ENCODE data around the gene PDYN. TPM values are rescaled to one million over a fixed set of nuclear protein-coding genes. Genes with fewer than 3 reads are reported as not detected.
"Not testable (repeated sequence)": the region's sequence is repeated elsewhere in the genome, so short reads cannot be mapped to it uniquely, and the experiment has no call there.

The PDYN gene
- total RNA-seq = not detected
- polyA plus RNA-seq = not detected

- Histone ChIP-seq H3K9me3 (no peaks in the 10 kb centered on the region), H3K4me3 (no peak within 1 kb of the TSS), H3K36me3 (no peaks in the 10 kb centered on the region), H3K4me1 (no peaks in the 10 kb centered on the region), H3K27me3 (no peaks in the 10 kb centered on the region), H3K27ac (no peak within 1 kb of the TSS)
- DNase-seq = no peak
- no peak for FAIRE-seq
- intact Hi-C loops (cut with DNase I) = no loop called here
- TF ChIP-seq CTCF (IDR thresholded peaks at IDR 0.05) = no peak
- ATAC-seq = no peak
- WGBS, 2 donors = 21 to 27% methylated on average over 9 of the region's 9 CpGs
Measured at GRCh38 chr20:1993986-1994385, at the start of gene PDYN. Gene PDYN, minus strand, starts transcription at chr20:1994058. Its CDS starts 10,974 bp downstream, at chr20:1983084.

- Histone ChIP-seq H3K4me1 (no peaks in the 10 kb centered on the region), H3K27me3 (no peaks in the 10 kb centered on the region), H3K27ac (no peak overlapping the region), H3K4me3 (no peak overlapping the region), H3K36me3 (no peaks in the 10 kb centered on the region), H3K9me3 (no peaks in the 10 kb centered on the region)
- 36 to 42% methylated on average over 6 of the region's 6 CpGs for WGBS, 2 donors
- FAIRE-seq = no peak
- no peak for DNase-seq
- no peak for ATAC-seq
- intact Hi-C loops (cut with DNase I) = no loop called here
- TF ChIP-seq CTCF (IDR thresholded peaks at IDR 0.05) = no peak
Measured at GRCh38 chr20:2042400-2042799, 48.5 kb upstream of the PDYN start.

- no peaks in the 10 kb centered on the region for H3K36me3 ChIP-seq
- DNase-seq (no peak), ATAC-seq (no peak), FAIRE-seq (no peak)
- no peaks in the 10 kb centered on the region for H3K4me1 ChIP-seq
- no peak for TF ChIP-seq CTCF (IDR thresholded peaks at IDR 0.05)
- H3K9me3 ChIP-seq = no peaks in the 10 kb centered on the region
- no peak overlapping the region for H3K27ac ChIP-seq
- H3K27me3 ChIP-seq = no peaks in the 10 kb centered on the region
- 13 to 15% methylated on average over 3 of the region's 3 CpGs for WGBS, 2 donors
- intact Hi-C loops (cut with DNase I) = no loop called here
- no peak overlapping the region for H3K4me3 ChIP-seq
Measured at GRCh38 chr20:2038161-2038560, 44.3 kb upstream of the PDYN start.

GRCh38 chr20:2037296-2037914, 43.5 kb upstream of the PDYN start:
- ATAC-seq (no peak), DNase-seq (no peak), FAIRE-seq (no peak)
- Histone ChIP-seq H3K27me3 (no peaks in the 10 kb centered on the region), H3K9me3 (no peaks in the 10 kb centered on the region), H3K27ac (no peak overlapping the region), H3K4me3 (no peak overlapping the region), H3K36me3 (no peaks in the 10 kb centered on the region), H3K4me1 (no peaks in the 10 kb centered on the region)
- WGBS, 2 donors = 51 to 56% methylated on average over 4 of the region's 4 CpGs
- intact Hi-C loops (cut with DNase I) = no loop called here
- TF ChIP-seq CTCF (IDR thresholded peaks at IDR 0.05) = no peak

GRCh38 chr20:2036357-2036756, 42.5 kb upstream of the PDYN start:
- H3K4me1 ChIP-seq; H3K36me3 ChIP-seq; H3K27ac ChIP-seq; H3K4me3 ChIP-seq; ATAC-seq; H3K9me3 ChIP-seq; H3K27me3 ChIP-seq; DNase-seq; intact Hi-C loops (cut with DNase I); FAIRE-seq: not testable (repeated sequence)
- WGBS, 2 donors = 79 to 90% methylated on average over 4 of the region's 4 CpGs
